Erythroblast (primary cell): ENCODE data around the gene LDAH.

Experiments
- DNase-seq, 2 experiments: peaks; one replicate each; lab custom pipeline; 2025; lab: John Stamatoyannopoulos, UW
- GATA1 ChIP-seq: IDR thresholded peaks from 2 replicates; pipeline ENCODE4 v1.6.1; 2011; ENCODE audit warnings: low read depth, mild to moderate bottlenecking, control low read depth, low read length, moderate library complexity
- POLR2A ChIP-seq: IDR thresholded peaks from 2 replicates; pipeline ENCODE4 v1.6.1; 2011; ENCODE audit warnings: mild to moderate bottlenecking, low read length

Gene LDAH

DNA sequence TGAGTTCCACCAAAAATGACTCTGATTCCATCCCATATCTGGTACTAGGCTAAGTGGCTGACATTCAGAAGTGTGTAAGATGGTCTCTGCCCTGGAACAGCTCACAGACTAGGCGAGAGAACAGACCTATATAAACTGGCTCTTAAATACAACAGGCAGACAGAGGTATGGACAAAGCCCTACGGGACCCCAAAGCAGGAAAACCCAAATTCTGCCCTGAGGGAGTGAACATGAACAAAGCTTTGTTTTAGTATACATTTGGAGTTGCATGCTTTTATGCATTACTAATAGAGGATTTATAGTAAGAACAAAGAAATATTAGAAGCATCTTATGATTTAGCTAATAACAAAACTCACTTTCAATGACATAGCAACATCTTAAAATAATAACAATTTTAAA, 130.8 kb downstream of the LDAH start:
- no peak for DNase-seq
- no peak for TF ChIP-seq POLR2A
- no peak for TF ChIP-seq GATA1

- TF ChIP-seq POLR2A (no peak), GATA1 (no peak)
- no peak for DNase-seq
These were observed 131.7 kb downstream of the LDAH start for GRCh38 chr2:20691076-20691734.

- TF ChIP-seq POLR2A (no peak), GATA1 (no peak)
- DNase-seq = no peak
These were observed 133.3 kb downstream of the LDAH start for GRCh38 chr2:20689428-20690264.

- no peak for TF ChIP-seq GATA1
- TF ChIP-seq POLR2A = no peak
- DNase-seq = no peak
These were observed 135.6 kb downstream of the LDAH start for GRCh38 chr2:20687260-20687832.

GRCh38 chr2:20684581-20685063, 138.3 kb downstream of the LDAH start:
- TF ChIP-seq GATA1 (no peak), POLR2A (no peak)

GRCh38 chr2:20682167-20682920, 140.6 kb downstream of the LDAH start:
- TF ChIP-seq POLR2A (no peak), GATA1 (no peak)
- no peak for DNase-seq

More at GRCh38 chr2:20684581-20685063, 138.3 kb downstream of the LDAH start:
- no peak for DNase-seq

DNA sequence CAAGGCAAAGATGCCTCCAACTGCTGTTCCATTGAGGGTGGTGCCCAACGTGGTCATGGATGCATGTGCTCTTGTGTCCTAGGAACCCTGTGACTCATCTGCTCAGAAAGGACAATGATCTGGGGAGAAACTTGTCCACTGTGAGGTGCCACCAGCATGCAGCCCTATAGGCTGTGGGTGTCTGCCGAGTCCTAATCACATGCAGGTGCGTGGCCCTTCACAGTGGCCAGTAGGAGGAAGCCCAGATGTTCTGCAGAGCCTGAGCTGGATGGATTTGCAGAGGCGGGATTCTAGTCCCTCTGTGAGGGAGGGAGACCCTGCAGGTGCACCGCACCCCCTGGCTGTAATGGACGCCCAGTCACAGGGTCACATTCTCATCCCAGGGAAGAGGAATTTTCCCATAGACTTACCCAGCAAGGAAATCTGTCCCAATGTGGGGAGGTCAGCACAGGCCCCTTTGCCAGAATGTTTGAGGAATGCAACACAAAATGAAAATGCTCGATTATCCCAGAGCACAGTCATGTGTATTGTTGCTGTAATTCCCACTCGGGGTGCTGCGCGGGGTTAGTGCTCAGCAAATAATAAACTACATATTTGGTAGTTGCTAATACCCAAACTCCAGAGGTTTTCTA, 142.0 kb downstream of the LDAH start:
- DNase-seq = no peak
- TF ChIP-seq POLR2A (no peak), GATA1 (no peak)

GRCh38 chr2:20678780-20679179, 144.1 kb downstream of the LDAH start:
- no peak for DNase-seq

DNA sequence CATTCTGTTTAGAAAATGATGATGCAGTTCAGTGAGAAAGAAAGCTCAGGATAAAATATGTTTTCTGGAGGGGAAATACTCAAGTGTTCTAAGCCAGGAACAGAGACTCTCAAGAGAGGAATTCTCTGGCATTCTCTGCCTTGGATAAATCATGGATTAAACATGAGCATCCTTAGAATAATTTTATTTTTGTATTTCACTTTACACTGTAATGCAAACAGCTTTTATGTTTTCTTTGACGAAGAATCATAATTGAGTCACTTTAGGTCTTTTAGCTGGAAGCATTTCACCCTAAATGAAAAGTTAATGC, 144.9 kb downstream of the LDAH start:
- DNase-seq = no peak
- TF ChIP-seq GATA1 = no peak
- no peak for TF ChIP-seq POLR2A

More at GRCh38 chr2:20678780-20679179, 144.1 kb downstream of the LDAH start:
- TF ChIP-seq GATA1 (no peak), POLR2A (no peak)

GRCh38 chr2:20677301-20678085, 145.4 kb downstream of the LDAH start:
- DNase-seq = no peak
- TF ChIP-seq POLR2A (no peak), GATA1 (no peak)

GRCh38 chr2:20676353-20677215, 146.3 kb downstream of the LDAH start:
- TF ChIP-seq GATA1 (no peak), POLR2A (no peak)
- no peak for DNase-seq

DNA sequence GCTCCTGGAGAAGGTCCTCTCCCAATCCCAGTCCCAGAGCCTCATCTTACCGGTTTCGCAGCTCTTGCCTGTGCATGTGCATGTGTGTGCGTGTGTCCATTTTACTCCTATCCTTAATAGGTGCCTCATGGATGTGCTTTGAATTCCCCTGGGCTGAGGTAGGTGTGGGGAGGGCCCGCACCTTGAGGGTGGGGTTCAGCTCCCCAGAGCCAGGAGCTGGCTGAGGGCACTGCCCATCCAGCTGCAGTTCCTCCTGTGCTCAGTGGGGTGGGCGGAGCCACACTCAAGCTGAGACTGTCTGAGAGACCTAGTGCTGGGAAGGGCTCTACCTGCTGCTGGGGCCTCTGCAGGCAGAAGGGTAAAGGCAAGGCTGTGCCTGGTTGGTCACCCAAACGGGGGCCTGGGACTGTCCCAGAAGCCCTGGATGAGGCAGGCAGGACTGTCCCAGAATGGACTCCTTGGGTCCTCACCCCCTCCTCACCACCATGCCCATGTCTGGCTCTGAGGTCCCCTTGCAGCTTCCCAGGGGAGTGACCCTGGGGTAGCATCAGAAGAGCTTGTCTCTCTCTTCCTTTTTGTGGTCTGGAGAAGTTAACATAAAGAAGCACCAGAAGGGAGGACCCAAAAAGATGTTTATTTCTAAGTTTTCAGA, 147.1 kb downstream of the LDAH start:
- TF ChIP-seq POLR2A (no peak), GATA1 (no peak)
- no peak for DNase-seq
